DLD1 (cell line): Measurements from ENCODE around the gene KCNT2.
"Not testable (repeated sequence)": the region's sequence is repeated elsewhere in the genome, so short reads cannot be mapped to it uniquely, and the experiment has no call there.

Experiments used
- in situ Hi-C: cut with HindIII; loops from 2 replicates; pipeline ENCODE4 v1.10.0; 2017; ENCODE audit warnings: low sequenced_read_pairs

Gene KCNT2

GRCh38 chr1:196517193-196517592 is 91.0 kb downstream of the KCNT2 start:
- in situ Hi-C loops, result no loop called here

- in situ Hi-C loops, result no loop called here
These were observed 91.9 kb downstream of the KCNT2 start for GRCh38 chr1:196516373-196516772.

DNA sequence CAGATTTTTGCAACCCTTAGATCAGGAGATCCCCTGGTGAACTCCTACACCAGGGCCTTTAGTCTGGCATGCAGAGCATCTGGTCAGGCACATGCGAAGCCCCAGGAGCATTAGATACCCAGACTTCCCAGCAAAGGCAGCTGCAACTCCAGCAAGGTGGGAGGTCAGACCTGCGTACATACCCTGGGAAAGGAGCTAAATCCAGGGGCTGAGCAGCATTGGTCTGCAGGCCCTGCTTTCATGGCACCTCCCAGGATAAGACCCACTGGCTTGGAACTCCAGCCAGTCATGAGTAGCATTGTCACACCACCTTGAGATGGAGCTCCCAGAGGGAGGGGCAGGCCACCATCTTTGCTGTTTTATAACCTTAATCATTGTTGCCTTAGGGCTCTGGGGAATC is 92.3 kb downstream of the KCNT2 start:
- in situ Hi-C loops, result no loop called here

DNA sequence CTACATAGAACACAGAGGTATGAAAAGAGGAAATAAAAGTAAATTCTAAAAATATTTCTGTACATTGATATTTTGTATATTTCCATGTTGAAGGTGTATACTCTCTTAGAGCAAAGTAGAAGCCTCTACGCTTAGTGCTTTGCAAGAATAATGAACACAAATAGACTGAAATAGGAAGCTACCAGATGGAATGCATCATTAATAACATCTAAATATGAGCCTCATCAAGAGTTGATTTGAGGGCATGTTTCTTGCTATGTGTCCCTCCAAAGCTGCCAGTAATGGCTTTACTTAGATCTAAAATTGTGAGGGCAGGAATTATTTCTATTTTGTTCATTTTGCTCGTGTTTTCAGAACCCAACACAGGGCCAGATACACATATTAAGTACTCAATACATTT is 94.4 kb downstream of the KCNT2 start:
- in situ Hi-C loops, result no loop called here

GRCh38 chr1:196510451-196510850 is 97.8 kb downstream of the KCNT2 start:
- in situ Hi-C loops, result no loop called here

DNA sequence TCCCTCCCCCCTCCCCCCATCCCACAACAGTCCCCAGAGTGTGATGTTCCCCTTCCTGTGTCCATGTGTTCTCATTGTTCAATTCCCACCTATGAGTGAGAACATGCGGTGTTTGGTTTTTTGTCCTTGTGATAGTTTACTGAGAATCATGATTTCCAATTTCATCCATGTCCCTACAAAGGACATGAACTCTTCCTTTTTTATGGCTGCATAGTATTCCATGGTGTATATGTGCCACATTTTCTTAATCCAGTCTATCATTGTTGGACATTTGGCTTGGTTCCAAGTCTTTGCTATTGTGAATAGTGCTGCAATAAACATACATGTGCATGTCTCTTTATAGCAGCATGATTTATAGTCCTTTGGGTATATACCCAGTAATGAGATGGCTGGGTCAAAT is 104.0 kb downstream of the KCNT2 start:
- in situ Hi-C loops, result not testable (repeated sequence)

DNA sequence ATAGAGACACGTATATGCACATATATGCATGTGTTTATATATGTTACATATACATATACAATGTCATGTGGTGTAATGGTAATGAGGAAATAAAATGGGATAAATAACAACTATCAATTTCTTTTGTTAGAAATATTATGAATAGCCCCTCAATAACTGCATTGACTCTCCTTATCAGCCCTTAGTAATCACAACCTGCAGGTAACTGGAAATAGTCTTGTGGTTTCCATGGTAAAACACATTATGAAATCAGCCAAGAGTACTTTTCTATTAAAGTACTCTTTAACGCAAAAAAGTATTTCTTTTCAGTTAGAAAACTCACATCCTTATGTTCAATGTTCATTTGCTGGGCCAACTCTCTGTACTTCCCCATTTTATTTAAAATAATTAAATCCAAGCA is 105.8 kb downstream of the KCNT2 start:
- in situ Hi-C loops, result no loop called here

DNA sequence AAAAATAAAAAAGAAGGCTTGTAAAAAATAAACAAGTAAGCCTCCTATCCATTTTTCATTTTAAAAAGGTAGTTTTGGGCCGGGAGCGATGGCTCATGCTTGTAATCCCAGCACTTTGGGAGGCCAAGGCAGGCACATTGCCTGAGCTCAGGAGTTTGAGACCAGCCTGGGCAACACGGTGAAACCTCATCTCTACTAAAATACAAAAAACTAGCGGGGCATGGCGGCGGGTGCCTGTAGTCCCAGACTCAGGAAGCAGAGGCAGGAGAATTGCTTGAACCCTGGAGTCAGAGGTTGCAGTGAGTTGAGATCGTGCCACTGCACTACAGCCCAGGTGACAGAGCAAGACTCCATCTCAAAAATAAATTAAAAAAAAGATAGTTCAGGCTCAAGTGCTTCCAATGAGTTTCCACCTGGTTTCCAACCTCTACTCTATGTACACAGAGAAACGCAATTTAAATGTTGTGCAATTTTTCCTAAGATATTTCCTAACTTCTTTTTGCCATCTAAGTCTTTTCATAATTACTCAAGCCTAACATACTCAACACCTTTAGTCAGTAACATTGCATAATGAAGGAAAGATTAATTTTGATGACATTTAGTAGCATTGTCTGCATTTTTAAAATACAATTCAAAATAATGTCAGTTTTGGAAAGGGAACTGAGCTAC is 106.3 kb downstream of the KCNT2 start:
- in situ Hi-C loops, result no loop called here

GRCh38 chr1:196497817-196498216 is 110.4 kb downstream of the KCNT2 start:
- in situ Hi-C loops, result no loop called here

DNA sequence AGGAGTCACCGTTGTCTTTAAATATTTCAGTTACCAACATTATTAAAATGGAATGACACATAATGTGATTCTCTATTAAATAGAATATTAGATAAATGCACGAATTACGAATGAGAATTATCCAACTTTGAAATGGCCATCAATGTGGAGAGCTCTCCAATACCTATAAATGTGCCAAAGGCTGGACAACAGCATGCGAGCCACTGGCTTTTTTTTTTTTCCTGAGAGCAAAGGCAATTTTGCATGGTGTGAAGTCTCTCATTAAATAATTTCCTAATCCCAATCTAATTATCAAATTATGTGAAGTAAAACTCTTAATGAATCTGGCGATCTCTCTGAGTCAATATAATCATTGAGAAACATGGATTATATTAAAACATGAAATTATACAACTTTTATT is 113.5 kb downstream of the KCNT2 start:
- in situ Hi-C loops, result no loop called here

GRCh38 chr1:196493881-196494280 is 114.4 kb downstream of the KCNT2 start:
- in situ Hi-C loops, result no loop called here

- in situ Hi-C loops, result no loop called here
These were observed 119.7 kb downstream of the KCNT2 start for GRCh38 chr1:196488579-196488978.

DNA sequence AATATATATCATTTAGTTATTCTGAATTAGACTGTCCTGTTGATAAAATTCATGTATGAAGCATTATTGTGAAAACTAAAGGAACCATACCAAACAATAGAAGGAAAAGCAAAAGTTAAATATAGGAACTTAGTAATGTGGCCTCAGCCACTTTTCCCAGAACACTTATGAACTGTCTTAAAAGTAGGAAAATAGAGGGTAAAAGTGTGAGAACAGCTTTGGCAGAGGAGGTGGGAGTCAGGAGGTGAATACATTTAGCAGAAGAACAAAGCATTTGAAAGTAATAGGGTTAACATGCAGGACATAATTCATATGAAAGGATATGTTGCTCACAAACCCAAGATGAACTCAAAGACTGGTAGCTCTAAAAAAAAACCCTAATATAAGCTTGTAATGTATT is 121.9 kb downstream of the KCNT2 start:
- in situ Hi-C loops, result no loop called here

GRCh38 chr1:196481616-196482015 is 126.6 kb downstream of the KCNT2 start:
- in situ Hi-C loops, result no loop called here

GRCh38 chr1:196477262-196477661 is 131.0 kb downstream of the KCNT2 start:
- in situ Hi-C loops, result no loop called here

GRCh38 chr1:196467230-196467925 is 140.9 kb downstream of the KCNT2 start:
- in situ Hi-C loops, result no loop called here

- in situ Hi-C loops, result no loop called here
These were observed 141.6 kb downstream of the KCNT2 start for GRCh38 chr1:196466654-196467053.

GRCh38 chr1:196466166-196466565 is 142.1 kb downstream of the KCNT2 start:
- in situ Hi-C loops, result no loop called here

- in situ Hi-C loops, result no loop called here
These were observed 143.7 kb downstream of the KCNT2 start for GRCh38 chr1:196464480-196464941.

- in situ Hi-C loops, result no loop called here
These were observed 146.2 kb downstream of the KCNT2 start for GRCh38 chr1:196462086-196462485.

DNA sequence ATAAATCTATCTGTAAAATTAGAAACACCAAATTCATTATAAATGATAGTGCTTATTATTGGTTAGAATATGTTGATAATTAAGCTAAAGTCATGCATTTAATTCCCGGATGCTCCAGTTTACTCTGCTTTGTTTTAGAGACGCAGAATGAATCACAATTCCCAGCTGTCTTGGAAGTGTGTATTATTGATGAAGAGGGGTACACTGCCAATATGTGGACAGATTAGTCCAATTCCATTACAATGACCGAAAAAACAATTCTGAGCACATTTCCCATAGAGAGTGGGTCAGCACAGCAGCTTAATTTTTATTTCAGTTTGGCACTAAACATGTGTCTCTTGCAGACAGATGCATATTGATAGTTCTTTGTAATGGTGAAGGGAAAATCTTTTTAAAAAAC is 146.7 kb downstream of the KCNT2 start:
- in situ Hi-C loops, result no loop called here

DNA sequence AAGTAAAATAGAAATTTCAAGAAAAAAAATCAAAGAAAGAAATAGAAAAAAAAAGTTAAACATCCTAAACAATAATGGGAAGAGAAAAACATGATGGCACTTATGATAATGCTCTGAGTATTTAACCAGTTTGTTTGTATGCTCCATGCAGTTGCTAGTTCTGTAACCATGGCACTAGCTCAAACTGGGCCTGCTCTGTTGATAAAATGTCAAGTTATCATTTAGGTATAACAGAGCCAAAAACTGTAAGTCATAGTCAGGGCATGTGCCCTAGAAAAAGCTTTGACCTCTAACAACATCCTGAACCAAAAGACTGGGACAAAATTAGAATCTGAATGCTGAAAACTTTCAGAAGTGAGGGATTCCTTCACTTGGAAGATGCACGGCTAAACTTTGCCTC is 148.9 kb downstream of the KCNT2 start:
- in situ Hi-C loops, result no loop called here

- in situ Hi-C loops, result no loop called here
These were observed 153.4 kb downstream of the KCNT2 start for GRCh38 chr1:196454792-196455191.
